K562 (cell line): ENCODE measurements around the gene FRYL. TPM values are rescaled to one million over a fixed set of nuclear protein-coding genes. Genes with fewer than 3 reads are reported as not detected.

Experiments used
- ATAC-seq: fragments of 200-7000 bp; cut with Tn5 transposase; 3 replicates; pipeline ENCODE4 v1.9.1; 2020; ENCODE audit warnings: moderate library complexity
- BruUV-seq: library from RNA; stranded (reverse); fragments of 400-500 nt; replicated peaks from 2 replicates; lab custom pipeline; 2021; lab: Mats Ljungman, UMichigan
- CTCF ChIA-PET: fragments of 300-600 bp; formaldehyde crosslinking; extraction: SDS; loops from one replicate; lab custom pipeline; 2021; ENCODE audit warnings: low intra/inter-chr PET ratio; lab: Yijun Ruan, JAX
- POLR2A ChIA-PET: fragments of 300-600, 350-650 bp; sonication (Branson Sonifier 250); formaldehyde crosslinking; extraction: SDS; loops from one replicate; lab custom pipeline; 2021; ENCODE audit warnings: antibody characterized with exemption, inconsistent platforms; lab: Yijun Ruan, JAX
- DNase-seq, 4 experiments: peaks; one replicate each; pipeline versions ENCODE4 v3.0.0 to v3.0.0-alpha.2; 2011 to 2018; ENCODE audit warnings: low spot score in 3 of 4, mixed read lengths in 3 of 4; ENCODE audit errors: extremely low read depth in 1 of 4
- FAIRE-seq: peaks from 2 replicates; lab custom pipeline; 2011; peaks lifted over from hg19 to GRCh38; lab: Jason Lieb, UNC
- H2AFZ ChIP-seq: 2 replicates; pipeline ENCODE4 v1.6.0; 2011; ENCODE audit warnings: low read depth, low read length, control low read depth, inconsistent platforms
- H3K27ac ChIP-seq: fragments of 200-600 bp; 3 replicates; pipeline ENCODE4 v1.8.0; 2011; ENCODE audit warnings: low read depth, mild to moderate bottlenecking, control low read depth, inconsistent platforms, low read length, moderate library complexity, mixed read lengths; ENCODE audit errors: extremely low read depth
- H3K27me3 ChIP-seq, 2 experiments: fragments of 300-600 bp in 1 of 2; 2 replicates in 1 of 2; 3 replicates in 1 of 2; pipeline versions ENCODE4 v1.6.0 to v1.8.0; 2011; ENCODE audit warnings: inconsistent platforms in 2 of 2, low read length in 2 of 2, mild to moderate bottlenecking in 1 of 2, mixed read lengths in 1 of 2, moderate library complexity in 1 of 2; ENCODE audit not compliant: control insufficient read depth in 2 of 2, insufficient read depth in 2 of 2
- H3K36me3 ChIP-seq: fragments of 300-600 bp; 3 replicates; pipeline ENCODE4 v1.8.0; 2011; ENCODE audit warnings: mild to moderate bottlenecking, low read length, inconsistent platforms; ENCODE audit not compliant: control insufficient read depth, insufficient read depth
- H3K4me1 ChIP-seq, 2 experiments: fragments of 200-600 bp in 1 of 2; replicated peaks in 1 of 2; 2 replicates in 1 of 2; 3 replicates in 1 of 2; pipeline versions ENCODE4 v1.5.1 to v1.8.0; 2011; ENCODE audit warnings: inconsistent platforms in 2 of 2, low read length in 2 of 2, mild to moderate bottlenecking in 1 of 2, mixed read lengths in 1 of 2, moderate library complexity in 1 of 2; ENCODE audit not compliant: control insufficient read depth in 2 of 2, insufficient read depth in 2 of 2
- H3K4me2 ChIP-seq: 2 replicates; pipeline ENCODE4 v1.6.1; 2011; ENCODE audit warnings: low read length, control low read depth, inconsistent platforms, mixed read lengths; ENCODE audit not compliant: insufficient read depth
- H3K4me3 ChIP-seq: fragments of 200-600 bp; sonication (generic), shearing (Covaris generic); 2 replicates; pipeline ENCODE4 v1.5.1; 2016; ENCODE audit warnings: control low read depth, inconsistent platforms
- H3K79me2 ChIP-seq: fragments of 200-600 bp; 3 replicates; pipeline ENCODE4 v1.8.0; 2011; ENCODE audit warnings: low read length, inconsistent platforms; ENCODE audit not compliant: control insufficient read depth, insufficient read depth
- H3K9ac ChIP-seq, 2 experiments: 2 replicates each; pipeline versions ENCODE4 v1.6.0 to v1.6.1; 2011; ENCODE audit warnings: low read depth in 2 of 2, low read length in 2 of 2, control low read depth in 1 of 2, inconsistent platforms in 1 of 2, mild to moderate bottlenecking in 1 of 2, mixed read lengths in 1 of 2; ENCODE audit not compliant: insufficient read depth in 1 of 2
- H3K9me1 ChIP-seq: one replicate; pipeline ENCODE4 v1.6.0; 2011; ENCODE audit warnings: inconsistent platforms, mild to moderate bottlenecking, low read length, moderate library complexity; ENCODE audit not compliant: control insufficient read depth, insufficient read depth
- H3K9me3 ChIP-seq: replicated peaks from 2 replicates; pipeline ENCODE4 v1.5.1; 2011; ENCODE audit warnings: low read depth, low read length, inconsistent platforms; ENCODE audit not compliant: control insufficient read depth, insufficient read depth
- H4K20me1 ChIP-seq: replicated peaks from 2 replicates; pipeline ENCODE4 v1.6.1; 2011; ENCODE audit warnings: low read length, inconsistent platforms, mixed read lengths; ENCODE audit not compliant: control insufficient read depth, insufficient read depth
- CTCF ChIP-seq, 3 experiments: IDR thresholded peaks in 2 of 3; conservative IDR thresholded peaks in 1 of 3; 2 replicates each; pipeline ENCODE4 v1.5.1; 2011 to 2012; ENCODE audit warnings: low read length in 3 of 3, mild to moderate bottlenecking in 3 of 3, control low read depth in 2 of 3, improper control_type of control experiment in 1 of 3, inconsistent platforms in 1 of 3, low read depth in 1 of 3, mixed read lengths in 1 of 3, moderate library complexity in 1 of 3; ENCODE audit not compliant: insufficient read depth in 2 of 3
- CTCFL ChIP-seq: IDR thresholded peaks from 2 replicates; pipeline ENCODE4 v1.6.1; 2011; ENCODE audit warnings: borderline replicate concordance, low read depth, mild to moderate bottlenecking, moderate library complexity, low read length; ENCODE audit not compliant: insufficient read depth, poor library complexity, severe bottlenecking
- HIVEP1 ChIP-seq: fragments of 250-450 bp; sonication (Bioruptor Pico); IDR thresholded peaks from 2 replicates; pipeline ENCODE4 v1.4.0; 2020; ENCODE audit warnings: mild to moderate bottlenecking
- KDM2B ChIP-seq: fragments of 250-450 bp; sonication (Bioruptor Pico); IDR thresholded peaks from 2 replicates; pipeline ENCODE4 v1.8.0; 2021; ENCODE audit warnings: mild to moderate bottlenecking, moderate library complexity
- RAD21 ChIP-seq, 2 experiments: fragments of 250-450 bp in 1 of 2; fragments of 450-650 bp in 1 of 2; sonication (Bioruptor Pico) in 1 of 2; formaldehyde crosslinking in 1 of 2; IDR thresholded peaks in 1 of 2; conservative IDR thresholded peaks in 1 of 2; 2 replicates each; pipeline versions ENCODE4 v1.4.0 to v1.8.0; 2020 to 2022; ENCODE audit warnings: mild to moderate bottlenecking in 2 of 2, moderate library complexity in 1 of 2
- WGBS: fragments of 100-300 bp; shearing (Covaris generic); methylation state at CpG from one replicate; pipeline ENCODE4 v1.1.6; 2016; ENCODE audit warnings: low coverage, mixed read lengths; ENCODE audit not compliant: insufficient coverage; ENCODE audit errors: missing lambda C conversion rate; 5-methylcytosine and 5-hydroxymethylcytosine counted together
- in situ Hi-C: fragments of 300-500 bp; cut with MboI; formaldehyde crosslinking; loops from 4 replicates; pipeline ENCODE4 v1.15.0; 2018; ENCODE audit warnings: inconsistent platforms, mixed read lengths
- intact Hi-C: fragments of 100-400 bp; cut with micrococcal nuclease; formaldehyde crosslinking; loops from 2 replicates; pipeline ENCODE4 v1.14.2; 2022
- polyA plus RNA-seq, 8 experiments: library from polyadenylated mRNA; depleted of rRNA in 4 of 8; stranded (reverse) in 5 of 8; unstranded in 3 of 8; fragments of >200 nt; fragmentation: Nextera tagmentation in 2 of 8; fragmentation: Illumina TruSeq in 1 of 8; extraction: Ambion mirVana in 2 of 8; extraction: Trizol in 1 of 8; gene quantifications; 2 replicates each; pipeline versions ENCODE4 v1.2.1 to v1.2.3, GENCODE V29; 2011 to 2014; ENCODE audit warnings: inconsistent platforms in 1 of 8, missing spikeins in 1 of 8
- total RNA-seq, 7 experiments: library from RNA; depleted of rRNA in 6 of 7; stranded (reverse); fragments of >200 nt in 6 of 7; fragmentation: Illumina TruSeq in 2 of 7; extraction: Trizol in 2 of 7; gene quantifications; 2 replicates each; pipeline versions ENCODE4 v1.2.1 to v1.2.3, GENCODE V29; 2011 to 2021; ENCODE audit warnings: low replicate concordance in 1 of 7

FRYL gene
- total and polyA plus RNA-seq, 9 of the 15 experiments (the other 6 are each of a cell fraction or from before 2014, with no cell fraction given), result 7.2 to 34.9 (median 15.9) TPM

GRCh38 chr4:48589098-48589445 is 191.0 kb downstream of the FRYL start:
- DNase-seq (no peak), ATAC-seq (no peak), FAIRE-seq (no peak)
- no peaks in the 10 kb centered on the region for H3K9me1 ChIP-seq
- BruUV-seq, result no TSS peak
- no peak overlapping the region for H3K27ac ChIP-seq
- peaks cover 5 to 10% of the 10 kb centered on the region in 2 experiments; a peak in 3 of 5 replicates for H3K4me1 ChIP-seq
- ChIA-PET POLR2A (no interaction called here), CTCF (no interaction called here)
- intact Hi-C loops, result no loop called here
- in situ Hi-C loops, result loop anchor here (5.0 kb wide), 1 partner anchor 93 kb away; no protein-coding TSS in a partner anchor
- 93% methylated on average over 1 of the region's 1 CpG for WGBS
- TF ChIP-seq KDM2B (CRISPR knock-in tag) (no peak), HIVEP1 (CRISPR knock-in tag) (no peak)
- peaks cover 37% of the 10 kb centered on the region for H3K36me3 ChIP-seq
- H3K4me2 ChIP-seq, result no peak overlapping the region
- H3K27me3 ChIP-seq, result no peaks in the 10 kb centered on the region
- no peaks in the 10 kb centered on the region for H3K79me2 ChIP-seq
- H3K4me3 ChIP-seq, result no peak overlapping the region
- H4K20me1 ChIP-seq, result no peaks in the 10 kb centered on the region
- H2AFZ ChIP-seq, result no peak overlapping the region
- no peaks in the 10 kb centered on the region for H3K9me3 ChIP-seq
- no peak overlapping the region for H3K9ac ChIP-seq

GRCh38 chr4:48588230-48589097 is 191.6 kb downstream of the FRYL start:
- 60% methylated on average over 3 of the region's 3 CpGs for WGBS
- intact Hi-C loops (no loop called here), in situ Hi-C loops (loop anchor here (5.0 kb wide), 1 partner anchor 94 kb away; no protein-coding TSS in a partner anchor)
- no peak overlapping the region for H3K4me2 ChIP-seq
- ATAC-seq, result peak; percentile 68
- ChIA-PET POLR2A (no interaction called here), CTCF (no interaction called here)
- H3K4me1 ChIP-seq, result peaks cover 5 to 10% of the 10 kb centered on the region in 2 experiments; a peak in 3 of 5 replicates
- no peaks in the 10 kb centered on the region for H3K9me1 ChIP-seq
- FAIRE-seq, result no peak
- DNase-seq, result peak in 1 of 4 experiments; percentile 11
- H3K9me3 ChIP-seq, result no peaks in the 10 kb centered on the region
- H3K27me3 ChIP-seq, result no peaks in the 10 kb centered on the region
- no peak overlapping the region for H3K9ac ChIP-seq
- no peaks in the 10 kb centered on the region for H3K79me2 ChIP-seq
- BruUV-seq, result no TSS peak
- TF ChIP-seq RAD21 (CRISPR knock-in tag; conservative IDR thresholded peaks at IDR 0.05 in 1 of 2, IDR thresholded peaks at IDR 0.05 in 1 of 2) (peak in 1 of 2 experiments; percentile 26; a peak in 1 of 4 replicates), CTCFL (no peak), CTCF (IDR thresholded peaks at IDR 0.05 in 2 of 3, conservative IDR thresholded peaks at IDR 0.05 in 1 of 3; ENCODE audit: insufficient read depth in 2 of 3, low read depth in 1 of 3, low read length in 3 of 3) (peak in 2 of 3 experiments; percentile 7 to 27; a peak in 2 of 6 replicates)
- peaks cover 37% of the 10 kb centered on the region for H3K36me3 ChIP-seq
- H3K4me3 ChIP-seq, result no peak overlapping the region
- H4K20me1 ChIP-seq, result no peaks in the 10 kb centered on the region
- H2AFZ ChIP-seq, result no peak overlapping the region
- no peak overlapping the region for H3K27ac ChIP-seq
